ENCODE measurements around the gene NR3C2.

Gene NR3C2

GRCh38 chr4:148268835-148269234 lies 173.4 kb downstream of the NR3C2 start:
- Histone ChIP-seq H3K36me3 (ENCODE audit: insufficient read depth, low read length) (no peaks in the 10 kb centered on the region), H3K27ac (no peak overlapping the region), H3K9me3 (ENCODE audit: low read depth, low read length) (no peaks in the 10 kb centered on the region), H3K9ac (ENCODE audit: insufficient read length) (no peak overlapping the region), H3K4me3 (no peak overlapping the region)
- TF ChIP-seq FOXP2 (optimal IDR thresholded peaks at IDR 0.05; ENCODE audit: control extremely low read depth, extremely low read length, insufficient read depth) (no peak), EZH2 (IDR thresholded peaks at IDR 0.05) (no peak), POLR2AphosphoS5 (IDR thresholded peaks at IDR 0.05; ENCODE audit: borderline replicate concordance, low read depth, low read length) (no peak)
- DNase-seq (ENCODE audit: low read depth, low spot score), result no peak

- TF ChIP-seq EZH2 (IDR thresholded peaks at IDR 0.05) (no peak), FOXP2 (optimal IDR thresholded peaks at IDR 0.05; ENCODE audit: control extremely low read depth, extremely low read length, insufficient read depth) (no peak), POLR2AphosphoS5 (IDR thresholded peaks at IDR 0.05; ENCODE audit: borderline replicate concordance, low read depth, low read length) (no peak)
- no peak overlapping the region for H3K4me3 ChIP-seq
- DNase-seq (ENCODE audit: low read depth, low spot score), result no peak
- no peak overlapping the region for H3K27ac ChIP-seq
- H3K9ac ChIP-seq (ENCODE audit: insufficient read length), result no peak overlapping the region
- no peaks in the 10 kb centered on the region for H3K36me3 ChIP-seq (ENCODE audit: insufficient read depth, low read length)
- no peaks in the 10 kb centered on the region for H3K9me3 ChIP-seq (ENCODE audit: low read depth, low read length)
Observed at GRCh38 chr4:148266921-148267320, 175.3 kb downstream of the NR3C2 start.

GRCh38 chr4:148266240-148266639 lies 176.0 kb downstream of the NR3C2 start:
- Histone ChIP-seq H3K9ac (ENCODE audit: insufficient read length) (no peak overlapping the region), H3K27ac (no peak overlapping the region), H3K4me3 (no peak overlapping the region), H3K36me3 (ENCODE audit: insufficient read depth, low read length) (no peaks in the 10 kb centered on the region), H3K9me3 (ENCODE audit: low read depth, low read length) (no peaks in the 10 kb centered on the region)
- TF ChIP-seq POLR2AphosphoS5 (IDR thresholded peaks at IDR 0.05; ENCODE audit: borderline replicate concordance, low read depth, low read length) (no peak), EZH2 (IDR thresholded peaks at IDR 0.05) (no peak), FOXP2 (optimal IDR thresholded peaks at IDR 0.05; ENCODE audit: control extremely low read depth, extremely low read length, insufficient read depth) (no peak)
- DNase-seq (ENCODE audit: low read depth, low spot score), result no peak

- H3K36me3 ChIP-seq (ENCODE audit: insufficient read depth, low read length), result no peaks in the 10 kb centered on the region
- no peak for DNase-seq (ENCODE audit: low read depth, low spot score)
- no peak for TF ChIP-seq POLR2AphosphoS5 (IDR thresholded peaks at IDR 0.05; ENCODE audit: borderline replicate concordance, low read depth, low read length)
- H3K9ac ChIP-seq (ENCODE audit: insufficient read length), result no peak overlapping the region
- H3K4me3 ChIP-seq, result no peak overlapping the region
- H3K9me3 ChIP-seq (ENCODE audit: low read depth, low read length), result no peaks in the 10 kb centered on the region
- H3K27ac ChIP-seq, result no peak overlapping the region
Observed at GRCh38 chr4:148265627-148266026, 176.6 kb downstream of the NR3C2 start.

- TF ChIP-seq FOXP2 (optimal IDR thresholded peaks at IDR 0.05; ENCODE audit: control extremely low read depth, extremely low read length, insufficient read depth), result no peak
- H3K36me3 ChIP-seq (ENCODE audit: insufficient read depth, low read length), result no peaks in the 10 kb centered on the region
- DNase-seq (ENCODE audit: low read depth, low spot score), result no peak
Observed at GRCh38 chr4:148263802-148264201, 178.4 kb downstream of the NR3C2 start.

GRCh38 chr4:148263127-148263526 lies 179.1 kb downstream of the NR3C2 start:
- Histone ChIP-seq H3K9me3 (ENCODE audit: low read depth, low read length) (no peaks in the 10 kb centered on the region), H3K27ac (no peak overlapping the region), H3K4me3 (no peak overlapping the region), H3K36me3 (ENCODE audit: insufficient read depth, low read length) (no peaks in the 10 kb centered on the region), H3K9ac (ENCODE audit: insufficient read length) (no peak overlapping the region)
- DNase-seq (ENCODE audit: low read depth, low spot score), result no peak
- no peak for TF ChIP-seq FOXP2 (optimal IDR thresholded peaks at IDR 0.05; ENCODE audit: control extremely low read depth, extremely low read length, insufficient read depth)
- TF ChIP-seq EZH2 (IDR thresholded peaks at IDR 0.05), result no peak
- no peak for TF ChIP-seq POLR2AphosphoS5 (IDR thresholded peaks at IDR 0.05; ENCODE audit: borderline replicate concordance, low read depth, low read length)

More at GRCh38 chr4:148263802-148264201, 178.4 kb downstream of the NR3C2 start:
- Histone ChIP-seq H3K9ac (ENCODE audit: insufficient read length) (no peak overlapping the region), H3K4me3 (no peak overlapping the region), H3K27ac (no peak overlapping the region), H3K9me3 (ENCODE audit: low read depth, low read length) (no peaks in the 10 kb centered on the region)

GRCh38 chr4:148261848-148262247 lies 180.4 kb downstream of the NR3C2 start:
- H3K4me3 ChIP-seq, result no peak overlapping the region
- no peak for DNase-seq (ENCODE audit: low read depth, low spot score)

GRCh38 chr4:148259841-148260240 lies 182.4 kb downstream of the NR3C2 start:
- DNase-seq (ENCODE audit: low read depth, low spot score), result no peak
- Histone ChIP-seq H3K9me3 (ENCODE audit: low read depth, low read length) (no peaks in the 10 kb centered on the region), H3K27ac (no peak overlapping the region), H3K4me3 (no peak overlapping the region), H3K36me3 (ENCODE audit: insufficient read depth, low read length) (no peaks in the 10 kb centered on the region), H3K9ac (ENCODE audit: insufficient read length) (no peak overlapping the region)
- no peak for TF ChIP-seq EZH2 (IDR thresholded peaks at IDR 0.05)

More at GRCh38 chr4:148261848-148262247, 180.4 kb downstream of the NR3C2 start:
- Histone ChIP-seq H3K9me3 (ENCODE audit: low read depth, low read length) (no peaks in the 10 kb centered on the region), H3K27ac (peak overlapping the region; percentile 57), H3K36me3 (ENCODE audit: insufficient read depth, low read length) (no peaks in the 10 kb centered on the region), H3K9ac (ENCODE audit: insufficient read length) (no peak overlapping the region)
- TF ChIP-seq FOXP2 (optimal IDR thresholded peaks at IDR 0.05; ENCODE audit: control extremely low read depth, extremely low read length, insufficient read depth), result no peak
- TF ChIP-seq EZH2 (IDR thresholded peaks at IDR 0.05), result no peak
- TF ChIP-seq POLR2AphosphoS5 (IDR thresholded peaks at IDR 0.05; ENCODE audit: borderline replicate concordance, low read depth, low read length), result no peak

GRCh38 chr4:148258535-148258934 lies 183.7 kb downstream of the NR3C2 start:
- Histone ChIP-seq H3K9ac (ENCODE audit: insufficient read length) (no peak overlapping the region), H3K9me3 (ENCODE audit: low read depth, low read length) (no peaks in the 10 kb centered on the region), H3K4me3 (no peak overlapping the region), H3K27ac (no peak overlapping the region), H3K36me3 (ENCODE audit: insufficient read depth, low read length) (no peaks in the 10 kb centered on the region)
- no peak for DNase-seq (ENCODE audit: low read depth, low spot score)
- TF ChIP-seq POLR2AphosphoS5 (IDR thresholded peaks at IDR 0.05; ENCODE audit: borderline replicate concordance, low read depth, low read length), result no peak
- no peak for TF ChIP-seq FOXP2 (optimal IDR thresholded peaks at IDR 0.05; ENCODE audit: control extremely low read depth, extremely low read length, insufficient read depth)
- no peak for TF ChIP-seq EZH2 (IDR thresholded peaks at IDR 0.05)
